Measurements from ENCODE around the gene EPHB1. TPM values are rescaled to one million over a fixed set of nuclear protein-coding genes. Genes with fewer than 3 reads are reported as not detected.

The EPHB1 gene
- polyA plus RNA-seq, 1 donor from 2014 or later = 18.7 TPM

GRCh38 chr3:135181408-135181807 lies 386.3 kb downstream of the EPHB1 start:
- Histone ChIP-seq H4K20me1 (ENCODE audit: insufficient read depth) (no peaks in the 10 kb centered on the region), H3K9me3 (ENCODE audit: low read length) (no peaks in the 10 kb centered on the region), H3K4me3 (ENCODE audit: low read length) (no peak overlapping the region), H3K36me3 (ENCODE audit: insufficient read depth, low read length) (peaks cover 9% of the 10 kb centered on the region), H2AFZ (ENCODE audit: low read depth, low read length) (no peak overlapping the region), H3K27me3 (ENCODE audit: insufficient read depth, low read depth, low read length) (no peaks in the 10 kb centered on the region), H3K27ac (ENCODE audit: low read length) (no peak overlapping the region), H3K79me2 (replicated peaks; ENCODE audit: insufficient read depth, low read length) (no peaks in the 10 kb centered on the region), H3F3A (ENCODE audit: insufficient read depth, low read length, poor library complexity, severe bottlenecking) (no peaks in the 10 kb centered on the region), H3K9me2 (ENCODE audit: insufficient read depth, low read length) (no peaks in the 10 kb centered on the region), H3K9ac (ENCODE audit: low read length) (no peak overlapping the region), H3K4me2 (ENCODE audit: low read length) (no peak overlapping the region)
- TF ChIP-seq RAD21 (conservative IDR thresholded peaks at IDR 0.05) = no peak
- no peak for TF ChIP-seq REST (IDR thresholded peaks at IDR 0.05; ENCODE audit: borderline replicate concordance)
- no peak for TF ChIP-seq POLR2AphosphoS5 (IDR thresholded peaks at IDR 0.05)

GRCh38 chr3:135182364-135182998 lies 387.4 kb downstream of the EPHB1 start:
- no peaks in the 10 kb centered on the region for H3K27me3 ChIP-seq (ENCODE audit: insufficient read depth, low read depth, low read length)

GRCh38 chr3:135190658-135191057 lies 395.6 kb downstream of the EPHB1 start:
- no peak overlapping the region for H3K4me3 ChIP-seq (ENCODE audit: low read length)
- no peak for TF ChIP-seq CTCF (IDR thresholded peaks at IDR 0.05; ENCODE audit: poor library complexity, severe bottlenecking)
- H3K27me3 ChIP-seq (ENCODE audit: insufficient read depth, low read depth, low read length) = no peaks in the 10 kb centered on the region
- no peaks in the 10 kb centered on the region for H3K36me3 ChIP-seq (ENCODE audit: insufficient read depth, low read length)
- no peaks in the 10 kb centered on the region for H3K9me2 ChIP-seq (ENCODE audit: insufficient read depth, low read length)
- no peak overlapping the region for H2AFZ ChIP-seq (ENCODE audit: low read depth, low read length)
- no peaks in the 10 kb centered on the region for H3K9me3 ChIP-seq (ENCODE audit: low read length)
- no peak overlapping the region for H3K27ac ChIP-seq (ENCODE audit: low read length)
- no peaks in the 10 kb centered on the region for H3K79me2 ChIP-seq (replicated peaks; ENCODE audit: insufficient read depth, low read length)
- no peak overlapping the region for H3K4me2 ChIP-seq (ENCODE audit: low read length)
- no peaks in the 10 kb centered on the region for H4K20me1 ChIP-seq (ENCODE audit: insufficient read depth)
- H3F3A ChIP-seq (ENCODE audit: insufficient read depth, low read length, poor library complexity, severe bottlenecking) = no peaks in the 10 kb centered on the region
- no peak overlapping the region for H3K9ac ChIP-seq (ENCODE audit: low read length)

More at GRCh38 chr3:135182364-135182998, 387.4 kb downstream of the EPHB1 start:
- H3K9me2 ChIP-seq (ENCODE audit: insufficient read depth, low read length) = no peaks in the 10 kb centered on the region
- no peak overlapping the region for H2AFZ ChIP-seq (ENCODE audit: low read depth, low read length)
- H3K36me3 ChIP-seq (ENCODE audit: insufficient read depth, low read length) = peaks cover 9% of the 10 kb centered on the region
- H3K9me3 ChIP-seq (ENCODE audit: low read length) = no peaks in the 10 kb centered on the region
- H3K27ac ChIP-seq (ENCODE audit: low read length) = no peak overlapping the region
- H4K20me1 ChIP-seq (ENCODE audit: insufficient read depth) = no peaks in the 10 kb centered on the region
- no peak overlapping the region for H3K4me3 ChIP-seq (ENCODE audit: low read length)
- H3K79me2 ChIP-seq (replicated peaks; ENCODE audit: insufficient read depth, low read length) = no peaks in the 10 kb centered on the region
- no peak for TF ChIP-seq EZH2 (IDR thresholded peaks at IDR 0.05; ENCODE audit: borderline replicate concordance, insufficient read depth, low read length, poor library complexity, severe bottlenecking)
- TF ChIP-seq RAD21 (conservative IDR thresholded peaks at IDR 0.05) = no peak
- TF ChIP-seq SMC3 (conservative IDR thresholded peaks at IDR 0.05; ENCODE audit: poor library complexity) = no peak
- no peaks in the 10 kb centered on the region for H3F3A ChIP-seq (ENCODE audit: insufficient read depth, low read length, poor library complexity, severe bottlenecking)
- H3K9ac ChIP-seq (ENCODE audit: low read length) = no peak overlapping the region
- H3K4me2 ChIP-seq (ENCODE audit: low read length) = no peak overlapping the region
